GM21576 (cell line): ENCODE results near the gene RAB1B.
"Not testable (repeated sequence)": the region's sequence is repeated elsewhere in the genome, so short reads cannot be mapped to it uniquely, and the experiment has no call there.

Experiments
- ATAC-seq: cut with Tn5 transposase; IDR thresholded peaks from one replicate; pipeline ENCODE4 v1.9.1; 2021; ENCODE audit warnings: mild to moderate bottlenecking, moderate library complexity; ENCODE audit not compliant: unreplicated experiment

Gene RAB1B

DNA sequence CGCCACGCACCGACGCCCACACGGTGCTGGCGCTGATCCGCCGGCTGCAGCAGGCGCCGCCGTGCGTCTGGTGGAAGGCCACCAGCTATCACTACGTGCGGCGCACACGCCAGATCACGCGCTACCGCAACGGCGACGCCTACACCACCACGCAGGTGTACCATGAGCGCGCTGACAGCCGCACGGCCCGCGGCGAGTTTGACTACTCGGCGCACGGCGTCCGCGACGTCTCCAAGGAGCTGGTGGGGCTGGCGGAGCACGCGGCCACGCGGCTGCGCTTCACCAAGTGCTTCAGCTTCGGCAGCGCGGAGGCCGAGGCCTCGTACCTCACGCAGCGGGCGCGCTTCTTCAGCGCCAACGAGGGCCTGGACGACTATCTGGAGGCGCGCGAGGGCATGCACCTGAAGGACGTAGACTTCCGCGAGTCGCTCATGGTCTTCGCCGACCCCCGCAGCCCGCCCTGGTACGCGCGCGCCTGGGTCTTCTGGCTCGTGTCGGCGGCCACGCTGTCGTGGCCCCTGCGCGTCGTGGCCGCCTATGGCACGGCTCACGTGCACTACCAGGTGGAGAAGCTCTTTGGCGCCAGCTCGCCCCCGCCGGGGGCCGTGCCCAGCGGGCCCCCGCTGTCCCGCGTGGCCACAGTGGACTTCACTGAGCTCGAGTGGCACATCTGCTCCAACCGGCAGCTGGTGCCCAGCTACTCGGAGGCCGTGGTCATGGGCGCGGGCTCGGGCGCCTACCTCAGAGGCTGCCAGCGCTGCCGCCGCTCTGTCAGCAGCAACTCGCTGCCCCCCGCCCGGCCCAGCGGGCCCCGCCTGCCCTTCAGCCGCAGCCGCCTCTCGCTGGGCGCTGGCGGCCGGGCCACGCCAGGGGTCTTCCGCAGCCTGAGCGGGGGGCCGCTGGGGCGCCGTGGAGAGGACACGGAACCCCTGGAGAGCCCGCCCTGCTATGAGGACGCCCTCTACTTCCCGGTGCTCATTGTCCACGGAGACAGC lies 26.5 kb downstream of the RAB1B start:
- ATAC-seq, result no peak

DNA sequence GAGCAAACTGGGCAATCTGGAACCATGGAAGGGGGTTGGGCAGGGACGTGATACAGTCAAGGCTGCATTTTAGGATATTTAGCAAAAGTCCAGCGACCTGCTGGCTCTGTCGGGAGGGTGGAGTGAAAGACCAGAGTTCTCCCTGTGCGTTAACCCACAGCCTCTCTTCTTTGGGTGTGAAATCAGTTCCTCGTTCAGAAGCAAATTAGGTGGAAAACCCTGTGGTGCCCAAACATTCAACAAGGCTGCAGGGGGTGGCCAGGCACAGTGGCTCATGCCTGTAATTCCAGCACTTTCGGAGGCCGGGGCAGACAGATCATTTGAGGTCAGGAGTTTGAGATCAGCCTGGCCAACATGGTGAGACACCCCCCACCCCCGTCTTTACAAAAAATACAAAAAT lies 29.2 kb downstream of the RAB1B start:
- no peak for ATAC-seq

DNA sequence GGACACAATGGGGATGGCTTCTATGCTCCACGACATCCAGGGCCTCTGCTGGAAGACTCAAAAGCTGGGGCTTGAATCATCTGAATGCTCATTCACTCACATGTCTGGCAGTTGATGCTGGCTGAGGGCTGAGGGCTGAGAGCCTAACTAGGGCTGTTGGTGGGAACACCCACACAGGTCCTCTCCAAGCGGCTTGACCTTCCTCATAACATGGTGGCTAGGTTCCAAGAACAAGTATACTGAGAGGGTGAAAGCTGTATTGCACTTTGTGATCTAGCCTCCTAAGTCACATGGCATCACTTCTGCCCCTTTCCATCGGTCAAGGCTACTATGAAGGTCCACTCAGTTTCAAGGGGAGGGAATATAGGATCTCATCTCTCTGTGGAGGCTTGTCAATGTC lies 30.7 kb downstream of the RAB1B start:
- no peak for ATAC-seq

DNA sequence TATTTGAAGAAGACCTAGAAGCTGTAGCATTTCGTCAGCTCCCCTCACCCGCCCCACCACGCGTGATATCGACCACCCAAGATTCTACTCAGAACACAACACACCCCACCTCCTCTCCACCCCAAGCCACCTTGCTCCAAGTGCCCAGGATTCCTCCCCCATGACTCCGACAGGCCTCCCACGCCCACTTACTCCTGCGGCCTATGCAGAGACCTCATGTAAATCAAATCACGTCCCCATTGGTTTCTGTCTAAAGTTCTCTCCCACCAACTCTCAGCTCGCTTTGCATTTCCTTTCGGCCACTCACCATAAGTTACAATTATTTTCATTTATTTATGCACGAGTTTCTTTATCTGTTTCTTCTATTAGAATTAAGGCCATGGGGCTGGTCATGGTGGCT lies 34.2 kb downstream of the RAB1B start:
- ATAC-seq, result no peak

DNA sequence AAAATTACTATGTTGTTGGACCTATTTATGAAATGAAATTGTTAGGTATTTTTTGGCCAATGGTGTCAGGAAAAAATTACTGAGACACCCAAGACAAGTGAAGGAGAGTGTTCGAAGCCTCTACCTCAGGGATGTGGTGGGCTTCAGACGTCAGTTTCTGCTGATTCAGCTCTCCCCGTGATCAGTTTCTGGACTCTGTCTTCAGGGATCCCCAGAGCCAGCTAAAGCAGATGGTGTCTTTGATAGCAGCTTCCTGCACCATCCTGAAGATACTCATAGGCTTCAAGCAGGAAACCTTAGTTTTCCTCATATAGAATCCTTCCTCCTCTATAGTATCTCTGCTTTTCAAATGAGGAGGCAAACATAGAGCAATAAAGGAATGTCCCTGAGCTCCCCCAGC lies 41.0 kb downstream of the RAB1B start:
- no peak for ATAC-seq

DNA sequence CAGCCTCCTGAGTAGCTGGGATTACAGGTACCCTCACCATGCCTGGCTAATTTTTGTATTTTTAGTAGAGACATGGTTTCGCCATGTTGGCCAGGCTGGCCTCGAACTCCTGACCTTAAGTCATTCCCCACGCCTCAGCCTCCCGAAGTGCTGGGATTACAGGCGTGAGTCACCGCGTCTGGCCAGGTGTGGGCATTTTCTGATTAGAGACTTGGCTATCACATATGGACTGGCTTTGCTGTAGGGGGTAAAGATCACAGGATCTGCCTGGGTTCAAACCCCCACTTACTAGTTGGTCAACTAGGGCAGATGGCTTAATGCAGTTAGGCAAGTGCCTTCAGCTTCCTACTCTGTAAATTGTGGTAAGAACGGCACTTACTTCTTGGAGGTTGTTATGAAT lies 41.9 kb downstream of the RAB1B start:
- ATAC-seq, result no peak

DNA sequence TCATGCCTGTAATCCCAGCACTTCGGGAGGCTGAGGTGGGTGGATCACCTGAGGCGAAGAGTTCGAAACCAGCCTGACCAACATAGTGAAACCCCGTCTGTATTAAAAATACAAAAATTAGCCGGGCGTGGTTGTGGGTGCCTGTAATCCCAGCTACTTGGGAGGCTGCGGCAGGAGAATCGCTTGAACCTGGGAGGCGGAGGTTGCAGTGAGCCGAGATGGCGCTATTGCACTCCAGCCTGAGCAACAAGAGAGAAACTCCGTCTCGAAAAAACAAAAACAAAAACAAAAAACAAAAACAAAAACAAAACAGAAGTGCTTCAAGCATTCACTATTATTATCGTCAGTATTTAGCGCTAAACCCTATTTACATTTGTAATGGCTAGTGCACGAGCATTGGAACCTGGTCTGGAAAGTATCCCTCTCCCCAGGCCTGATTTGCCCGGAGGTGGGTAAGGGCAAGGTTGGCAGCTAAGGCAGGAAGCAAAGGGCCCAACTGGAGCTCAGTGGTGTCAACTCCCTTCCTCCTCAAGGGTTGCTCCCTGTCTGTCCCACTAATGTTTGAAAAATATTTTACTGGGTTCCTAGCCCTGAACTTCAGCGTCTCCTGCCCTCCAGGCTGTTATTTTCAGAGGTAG lies 42.5 kb downstream of the RAB1B start:
- not testable (repeated sequence) for ATAC-seq

DNA sequence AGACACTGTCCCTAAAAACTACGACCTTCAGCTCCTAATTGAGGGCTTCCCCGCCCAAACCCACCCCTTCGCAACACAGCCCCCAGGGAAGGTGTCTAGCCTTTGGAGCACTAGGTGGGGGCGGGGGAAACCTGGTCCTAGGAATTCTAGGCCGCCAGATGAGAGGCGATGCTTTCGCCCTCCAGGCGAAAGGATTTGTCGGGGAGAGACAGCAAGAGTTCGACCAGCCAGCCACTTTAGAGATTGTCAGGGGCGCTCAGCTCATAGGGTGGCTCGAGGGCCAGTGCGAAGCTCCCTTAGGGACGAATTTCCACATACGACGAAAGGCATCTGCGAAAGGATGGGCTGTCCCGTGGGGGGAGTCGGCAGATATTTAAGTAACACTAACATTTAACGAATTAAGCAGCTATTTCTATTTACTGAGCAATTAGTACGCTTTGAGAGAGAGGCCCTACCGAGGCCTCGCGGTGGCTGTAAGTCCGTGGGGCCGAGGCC lies 43.1 kb downstream of the RAB1B start:
- no peak for ATAC-seq

DNA sequence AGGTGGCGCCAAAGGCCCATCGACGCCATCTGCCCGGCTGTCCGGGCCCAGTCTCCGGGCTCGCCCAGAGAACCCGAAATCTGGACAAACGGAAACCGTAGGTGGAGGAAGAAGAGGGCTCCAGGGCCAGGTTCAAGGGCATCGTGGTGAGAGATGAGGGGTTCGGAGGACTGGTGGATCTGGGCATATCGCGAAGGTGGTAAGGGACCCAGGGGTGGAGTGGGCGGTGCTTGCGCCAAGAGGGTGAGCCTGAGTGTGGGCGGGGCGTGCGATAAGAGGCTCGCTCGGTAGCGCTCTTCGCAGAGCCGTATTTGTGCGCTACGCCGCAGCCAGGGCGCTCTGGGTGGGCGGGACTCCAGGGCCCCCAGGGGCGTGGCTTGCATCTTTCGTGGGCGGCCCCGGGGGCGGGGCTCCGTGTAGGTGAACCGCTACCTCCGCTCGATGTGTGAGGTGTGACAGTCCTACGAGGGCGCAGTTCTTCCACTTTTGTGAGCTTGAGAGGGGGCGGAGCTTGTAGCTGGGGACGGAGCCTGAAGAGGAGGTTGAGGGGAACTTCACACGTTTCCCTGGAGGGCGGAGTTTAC lies 43.6 kb downstream of the RAB1B start:
- ATAC-seq, result peak; percentile 64

DNA sequence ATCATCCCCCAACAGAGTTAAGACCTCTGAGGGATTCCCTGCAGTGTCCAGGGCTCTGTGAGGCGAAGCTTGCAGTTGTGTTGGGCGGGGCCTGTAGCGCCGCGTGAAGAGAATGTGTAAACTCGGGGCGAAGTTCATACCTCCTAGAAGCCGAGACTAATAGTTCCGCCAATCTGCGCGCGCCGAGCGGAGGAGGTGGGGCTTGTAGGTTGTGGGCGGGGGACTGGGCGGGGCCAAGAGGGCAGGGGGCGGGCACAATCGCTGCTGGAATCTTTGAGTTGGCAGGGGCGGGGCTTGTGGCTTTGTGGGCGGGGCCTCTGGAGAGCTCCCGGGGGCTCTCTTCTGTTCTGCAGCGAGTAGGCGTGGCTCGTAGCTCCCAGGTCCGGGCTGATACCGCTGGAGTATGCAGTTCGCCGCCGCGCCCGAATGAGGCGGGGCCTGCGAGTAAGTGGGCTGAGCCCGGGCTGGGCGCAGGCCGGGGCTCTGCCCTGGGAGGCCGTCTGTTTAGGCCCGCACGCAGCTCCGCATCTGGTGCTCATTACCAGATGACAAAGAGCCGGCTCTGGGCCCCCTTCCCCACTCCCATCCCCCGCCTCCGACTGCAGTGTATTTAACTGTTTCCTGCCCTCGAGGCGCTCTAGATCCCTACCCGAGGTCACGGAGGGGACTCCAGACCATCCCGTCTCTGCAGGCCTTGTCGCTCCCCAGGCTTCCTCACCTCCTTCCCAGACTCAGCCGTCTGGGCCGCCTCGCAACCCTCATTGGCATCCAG lies 44.3 kb downstream of the RAB1B start:
- ATAC-seq, result peak; percentile 63

DNA sequence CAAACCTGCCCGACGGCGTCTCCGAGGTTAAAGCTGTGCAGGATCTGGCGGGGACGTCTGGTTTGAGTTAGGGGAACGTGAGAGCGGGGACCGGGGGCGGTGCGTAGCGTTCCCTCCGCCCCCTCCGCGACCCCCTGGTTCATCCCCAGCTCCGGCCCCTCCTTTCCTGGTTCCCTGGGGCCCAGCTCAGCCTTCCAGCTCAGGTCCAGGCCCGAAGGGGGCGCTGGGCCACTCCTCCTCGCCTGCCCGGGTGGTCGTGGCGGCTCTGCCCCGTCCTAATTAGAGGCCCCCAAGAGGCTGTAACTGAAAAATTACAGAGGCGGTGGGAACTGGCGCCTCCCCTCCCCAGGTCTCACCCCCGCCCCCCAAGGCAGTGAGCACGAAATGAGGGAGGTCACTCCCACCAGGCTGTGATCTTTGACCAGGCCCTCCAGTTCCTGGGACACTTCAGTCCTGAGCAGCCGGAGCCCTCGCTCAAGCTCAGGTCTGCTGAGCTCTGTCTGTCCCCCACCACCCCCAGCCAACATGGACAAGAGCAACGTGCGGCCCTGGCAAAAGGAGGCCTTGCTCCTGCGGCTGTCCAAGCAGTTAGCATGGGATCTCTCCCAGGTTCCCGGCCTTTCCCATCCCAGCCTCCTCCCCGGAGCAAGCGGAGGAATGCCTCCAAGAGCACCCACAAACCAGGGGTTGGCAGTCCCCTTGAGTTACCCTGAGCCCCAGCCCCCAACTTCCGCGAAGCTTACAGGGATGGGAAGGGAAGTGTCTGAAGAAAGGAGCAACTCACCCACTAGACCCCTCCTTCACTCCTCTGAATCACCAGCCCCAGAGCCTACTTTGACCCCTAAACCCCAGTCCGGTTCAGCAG lies 45.1 kb downstream of the RAB1B start:
- ATAC-seq, result no peak

DNA sequence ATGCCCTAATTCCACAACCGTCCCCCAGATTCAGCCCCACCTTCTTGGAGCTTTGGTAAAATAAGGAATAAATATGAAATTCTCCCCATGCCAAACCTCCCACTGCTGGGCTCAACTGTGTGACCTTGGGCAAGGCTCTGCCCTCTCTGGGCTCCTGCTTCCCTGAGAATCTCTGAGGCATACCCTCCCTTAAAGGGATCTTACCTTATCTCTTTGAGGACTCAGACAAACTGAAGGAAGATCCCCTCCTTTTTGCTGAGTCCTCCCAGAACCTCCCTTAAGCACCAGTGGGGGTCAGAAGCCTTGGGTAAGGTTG lies 45.7 kb downstream of the RAB1B start:
- no peak for ATAC-seq

DNA sequence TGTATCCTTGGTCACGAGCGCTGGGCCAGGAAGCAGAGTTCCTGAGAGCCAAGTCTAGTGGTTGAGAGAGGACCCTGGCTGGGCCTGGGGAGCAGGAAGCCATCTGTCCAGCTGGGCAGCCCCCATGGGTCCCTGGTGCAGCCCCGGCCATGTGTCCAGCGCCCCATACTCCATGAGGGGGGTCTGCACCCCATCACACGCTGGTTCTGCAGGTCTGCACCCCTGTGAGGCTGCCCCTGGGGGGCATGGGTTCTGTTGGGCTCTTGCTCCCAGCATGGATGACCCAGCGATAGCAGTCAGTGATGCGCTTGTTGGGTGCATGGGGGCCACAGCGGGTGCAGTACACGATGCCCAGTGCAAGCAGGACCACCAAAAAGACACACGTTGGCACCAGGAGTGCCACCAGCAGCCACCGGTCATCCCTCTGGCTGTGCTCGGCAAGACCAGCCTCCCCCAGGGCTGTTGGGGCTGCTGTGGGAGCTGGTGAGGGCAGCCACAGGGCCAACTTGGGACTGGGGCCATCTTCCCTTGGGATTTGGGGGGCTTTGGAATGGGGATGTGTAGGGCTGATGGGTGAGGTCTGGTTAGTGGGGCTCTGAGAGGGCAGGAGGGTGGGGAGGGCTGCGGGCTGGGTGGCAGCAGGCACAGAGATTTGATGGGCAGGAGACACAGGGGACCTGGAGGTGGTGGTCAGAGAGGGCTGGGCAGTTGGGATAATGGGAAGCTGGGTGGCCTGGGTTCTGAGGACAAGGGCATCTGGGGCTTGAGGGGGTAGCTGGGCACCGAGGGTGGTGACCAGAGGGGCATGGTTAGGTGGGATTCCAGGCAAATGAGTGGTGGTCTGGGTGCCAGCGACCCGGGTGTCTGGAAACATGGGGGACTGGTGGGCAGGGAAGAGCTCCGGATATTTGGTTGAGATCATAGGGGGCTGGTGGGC lies 46.4 kb downstream of the RAB1B start:
- ATAC-seq, result no peak

DNA sequence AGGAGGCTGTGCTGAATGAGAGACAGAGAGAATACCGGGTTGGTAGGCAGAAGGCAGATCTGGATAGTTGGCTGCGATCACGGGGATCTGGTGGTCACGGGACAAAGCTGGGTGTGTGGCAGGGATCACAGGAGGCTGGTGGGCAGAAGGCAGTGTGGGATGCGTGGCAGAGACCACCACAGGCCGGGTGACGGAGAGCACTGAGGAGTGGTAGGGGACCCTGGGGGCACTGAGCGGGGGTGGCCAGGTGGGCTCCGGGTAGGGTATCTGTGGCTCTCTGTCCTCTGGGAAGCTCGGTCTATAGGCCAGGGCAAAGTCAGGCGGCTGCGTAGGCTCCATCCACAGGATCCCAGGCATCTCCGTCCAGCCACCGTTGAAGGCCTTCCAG lies 47.1 kb downstream of the RAB1B start:
- ATAC-seq, result no peak

DNA sequence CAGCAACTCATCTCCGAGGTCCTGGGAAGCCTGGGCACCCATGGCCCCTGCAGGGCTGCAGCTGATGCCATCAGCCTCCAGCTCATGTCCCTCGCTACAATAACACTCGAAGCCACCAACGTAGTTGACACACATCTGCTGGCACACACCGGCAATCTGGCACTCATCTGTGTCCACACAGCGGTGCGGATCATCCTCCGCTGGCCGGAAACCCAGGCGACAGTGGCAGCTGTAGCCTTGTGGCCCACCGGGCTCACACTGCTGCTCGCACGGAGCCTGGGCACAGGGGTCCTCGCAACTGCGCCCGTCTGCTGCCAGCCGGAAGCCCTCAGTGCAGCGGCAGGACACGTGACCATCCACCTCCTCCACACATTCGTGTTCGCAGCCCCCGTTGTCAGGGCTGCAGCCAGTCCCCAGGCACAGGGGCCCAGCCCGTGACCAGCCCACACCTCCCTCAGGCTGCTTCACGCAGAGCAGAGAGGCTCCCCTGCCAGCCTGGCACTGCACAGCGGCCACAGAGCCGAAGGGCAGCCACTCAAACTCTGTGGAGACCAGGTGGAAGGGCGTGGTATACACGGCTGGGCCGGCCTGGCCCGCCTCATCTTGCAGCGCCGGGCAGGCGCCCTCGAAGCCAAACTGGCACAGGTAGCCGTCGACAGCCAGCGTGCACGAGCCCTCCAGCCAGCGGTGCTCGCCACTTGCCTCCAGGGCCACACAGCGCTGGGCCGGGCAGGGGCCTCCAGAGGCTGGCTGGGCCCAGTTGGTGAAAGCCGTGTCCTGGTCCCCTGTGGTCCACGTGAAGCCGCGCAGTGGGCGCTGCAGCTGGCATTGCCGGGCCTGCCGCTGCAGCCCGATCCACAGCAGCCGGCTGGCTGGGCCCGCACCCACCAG lies 47.7 kb downstream of the RAB1B start:
- ATAC-seq, result no peak

DNA sequence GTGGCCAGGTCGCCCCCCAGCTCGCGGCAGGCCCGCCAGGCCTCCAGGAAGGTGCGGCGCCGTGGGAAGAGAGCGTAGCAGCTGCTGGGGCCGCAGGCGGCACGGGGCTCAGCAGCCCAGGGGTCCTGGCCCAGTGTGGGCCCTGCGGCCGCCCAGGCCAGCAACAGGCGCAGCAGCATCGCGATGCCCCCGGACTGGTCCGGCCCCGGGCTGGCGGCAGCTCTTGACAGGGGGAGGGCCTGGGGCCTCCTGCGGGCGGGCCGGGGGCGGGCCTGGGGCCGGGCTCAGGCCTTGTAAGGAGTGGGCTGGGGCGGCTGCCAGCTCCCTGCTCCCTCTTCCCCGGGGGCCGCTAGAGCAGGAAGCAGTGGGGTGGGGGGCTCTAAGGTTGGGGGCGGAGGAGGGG lies 48.4 kb downstream of the RAB1B start, which contains the start of gene CD248:
TSS of gene CD248 (minus strand) at position 196 of the 403 bp plus-strand sequence. CDS start at position 179, 17 bp downstream.
- ATAC-seq, result no peak

DNA sequence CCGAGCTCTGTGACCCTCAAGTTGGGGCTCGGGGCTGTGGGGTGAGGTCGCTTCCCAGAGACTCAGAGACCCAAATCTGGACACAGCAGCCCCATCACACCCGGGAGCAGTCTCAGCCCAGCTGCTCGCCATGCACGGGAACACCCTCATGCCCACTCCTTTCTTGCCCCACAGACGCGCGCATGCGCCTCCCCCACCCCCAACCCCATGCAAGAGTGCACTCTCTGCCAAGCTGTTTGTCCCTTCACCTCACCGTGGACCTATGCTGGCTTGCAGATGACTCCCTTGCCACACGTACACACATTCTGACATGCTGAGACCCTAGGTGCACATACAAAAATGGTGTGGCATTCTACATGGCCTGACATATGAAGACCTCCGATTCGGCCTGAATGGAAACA lies 48.9 kb downstream of the RAB1B start:
- no peak for ATAC-seq
